RWPE2 (cell line): ENCODE data around the gene KDM2B.

ENCODE experiments used
- ATAC-seq: fragments of 200-7000 bp; cut with Tn5 transposase; 3 replicates; pipeline ENCODE4 v1.9.1; 2021; ENCODE audit warnings: low read depth
- DNase-seq: peaks from one replicate; pipeline ENCODE4 v3.0.0-alpha.2; 2020; ENCODE audit warnings: low spot score
- H3K27ac ChIP-seq: fragments of 450-650 bp; 2 replicates; pipeline ENCODE4 v1.5.1; 2017; ENCODE audit warnings: mild to moderate bottlenecking; ENCODE audit not compliant: poor library complexity, severe bottlenecking
- H3K27me3 ChIP-seq: fragments of 250-450 bp; sonication (Bioruptor Pico); 2 replicates; pipeline ENCODE4 v1.5.1; 2021; ENCODE audit warnings: mild to moderate bottlenecking, moderate library complexity; ENCODE audit not compliant: insufficient read depth, poor library complexity, severe bottlenecking
- H3K36me3 ChIP-seq: fragments of 250-450 bp; sonication (Bioruptor Pico); 2 replicates; pipeline ENCODE4 v1.5.1; 2020; ENCODE audit warnings: low read depth, mild to moderate bottlenecking, moderate library complexity
- H3K4me1 ChIP-seq: fragments of 250-450 bp; sonication (Bioruptor Pico); 2 replicates; pipeline ENCODE4 v1.5.1; 2021; ENCODE audit warnings: mild to moderate bottlenecking, moderate library complexity; ENCODE audit not compliant: insufficient read depth, poor library complexity, severe bottlenecking
- H3K4me3 ChIP-seq: fragments of 250-450 bp; sonication (Bioruptor Pico); 2 replicates; pipeline ENCODE4 v1.5.1; 2021; ENCODE audit warnings: mild to moderate bottlenecking, moderate library complexity; ENCODE audit not compliant: severe bottlenecking
- H3K9me3 ChIP-seq: fragments of 250-450 bp; sonication (Bioruptor Pico); 2 replicates; pipeline ENCODE4 v1.5.1; 2021; ENCODE audit warnings: mild to moderate bottlenecking, moderate library complexity; ENCODE audit not compliant: severe bottlenecking
- CTCF ChIP-seq: fragments of 450-650 bp; IDR thresholded peaks from one replicate; pipeline ENCODE4 v1.5.1; 2017; ENCODE audit warnings: mild to moderate bottlenecking, moderate library complexity; ENCODE audit not compliant: poor library complexity, severe bottlenecking

The KDM2B gene

GRCh38 chr12:121453629-121454028 is 127.2 kb downstream of the KDM2B start:
- Histone ChIP-seq H3K27me3 (no peaks in the 10 kb centered on the region), H3K27ac (no peak overlapping the region), H3K9me3 (no peaks in the 10 kb centered on the region), H3K4me3 (no peak overlapping the region), H3K36me3 (peaks cover 5% of the 10 kb centered on the region; the same call in 1 of the 2 replicates), H3K4me1 (no peaks in the 10 kb centered on the region)
- DNase-seq (no peak), ATAC-seq (no peak)
- TF ChIP-seq CTCF: no peak

- Histone ChIP-seq H3K4me1 (no peaks in the 10 kb centered on the region), H3K27ac (no peak overlapping the region), H3K9me3 (no peaks in the 10 kb centered on the region), H3K36me3 (peaks cover 5% of the 10 kb centered on the region; the same call in 1 of the 2 replicates), H3K4me3 (no peak overlapping the region), H3K27me3 (no peaks in the 10 kb centered on the region)
- no peak for ATAC-seq
- TF ChIP-seq CTCF: no peak
- no peak for DNase-seq
Measured at GRCh38 chr12:121452985-121453360, 127.8 kb downstream of the KDM2B start.

- H3K36me3 ChIP-seq: peaks cover 3% of the 10 kb centered on the region; the same call in 1 of the 2 replicates
- no peaks in the 10 kb centered on the region for H3K9me3 ChIP-seq
- H3K27me3 ChIP-seq: no peaks in the 10 kb centered on the region
- DNase-seq (no peak), ATAC-seq (peak; percentile 80)
- no peak overlapping the region for H3K4me3 ChIP-seq
- peak overlapping the region; percentile 4 for H3K27ac ChIP-seq
- TF ChIP-seq CTCF: no peak
- no peaks in the 10 kb centered on the region for H3K4me1 ChIP-seq
Measured at GRCh38 chr12:121452340-121452984, 128.4 kb downstream of the KDM2B start.

- TF ChIP-seq CTCF: no peak
- Histone ChIP-seq H3K36me3 (peaks cover 3% of the 10 kb centered on the region; the same call in 1 of the 2 replicates), H3K27me3 (no peaks in the 10 kb centered on the region), H3K27ac (peak overlapping the region; percentile 4), H3K4me1 (no peaks in the 10 kb centered on the region), H3K4me3 (no peak overlapping the region), H3K9me3 (no peaks in the 10 kb centered on the region)
- ATAC-seq (peak; percentile 9; the same call in 1 of the 3 replicates), DNase-seq (no peak)
Measured at GRCh38 chr12:121451961-121452339, 128.9 kb downstream of the KDM2B start.

- no peaks in the 10 kb centered on the region for H3K9me3 ChIP-seq
Measured at GRCh38 chr12:121448771-121449315, 132.0 kb downstream of the KDM2B start.

More at GRCh38 chr12:121448771-121449315, 132.0 kb downstream of the KDM2B start:
- no peaks in the 10 kb centered on the region for H3K27me3 ChIP-seq
- no peak overlapping the region for H3K27ac ChIP-seq
- no peak for TF ChIP-seq CTCF
- no peaks in the 10 kb centered on the region for H3K4me1 ChIP-seq
- peaks cover 3% of the 10 kb centered on the region; the same call in 1 of the 2 replicates for H3K36me3 ChIP-seq
- no peak for ATAC-seq
- no peak overlapping the region for H3K4me3 ChIP-seq
- no peak for DNase-seq
